ENCODE measurements around the gene COL9A2. TPM values are rescaled to one million over a fixed set of nuclear protein-coding genes. Genes with fewer than 3 reads are reported as not detected.

Gene COL9A2
- polyA plus RNA-seq, 1 of the 3 experiments (the other 2 are of a cell fraction) = 0.94 TPM

DNA sequence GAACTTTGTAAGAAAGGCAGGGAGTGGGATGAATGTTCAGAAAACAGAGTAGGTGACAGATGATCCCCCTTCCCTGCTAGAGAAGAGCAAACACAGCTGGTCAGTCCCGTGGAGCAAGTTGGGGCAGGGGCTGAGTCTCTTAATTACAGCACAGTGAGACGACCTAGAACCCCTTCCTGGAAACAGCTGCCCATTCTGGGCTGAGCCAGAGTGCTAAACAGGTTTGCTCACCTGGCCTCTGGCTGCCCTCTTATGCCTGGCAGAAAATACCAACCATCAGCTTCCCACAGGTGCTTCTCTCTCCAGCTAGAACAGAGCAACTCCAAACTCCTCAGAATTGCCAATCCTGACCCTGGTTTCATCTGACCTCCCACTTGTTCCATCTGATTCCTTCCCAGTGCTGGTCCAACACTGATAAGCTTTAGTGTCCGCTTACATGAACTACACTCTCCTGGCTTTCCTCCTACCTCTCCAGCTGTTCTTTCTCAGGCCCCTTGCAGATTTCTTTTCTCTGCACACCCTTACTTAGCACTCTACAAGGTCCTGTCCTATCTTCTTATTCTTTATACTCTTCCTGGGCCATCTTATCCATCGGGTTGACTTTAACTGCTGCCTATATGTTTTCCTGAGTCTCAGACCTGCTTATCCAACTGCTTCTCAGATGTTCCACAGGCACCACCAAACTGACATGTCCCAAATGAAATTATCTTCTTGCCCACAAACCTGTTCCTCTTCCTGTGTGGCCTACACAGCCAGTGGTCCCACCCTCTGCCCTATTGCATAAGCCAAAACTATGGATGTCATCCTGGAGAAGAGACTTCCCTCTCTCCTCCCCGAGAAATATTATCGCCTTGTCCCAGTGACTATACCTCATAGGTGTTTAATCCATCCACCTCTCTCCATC is 22.6 kb upstream of the COL9A2 start (continued):
- no peak for TF ChIP-seq REST (IDR thresholded peaks at IDR 0.05; ENCODE audit: low read depth, low read length)
- TF ChIP-seq SMC3 (IDR thresholded peaks at IDR 0.05; ENCODE audit: low read depth, low read length) = no peak
- no peak for TF ChIP-seq TEAD4 (IDR thresholded peaks at IDR 0.05; ENCODE audit: borderline replicate concordance, insufficient read depth)
- no peak for TF ChIP-seq NFIC (IDR thresholded peaks at IDR 0.05; ENCODE audit: borderline replicate concordance)
- no peak for TF ChIP-seq MXI1 (IDR thresholded peaks at IDR 0.05; ENCODE audit: low read depth, low read length)
- no peak for TF ChIP-seq GABPA (IDR thresholded peaks at IDR 0.05; ENCODE audit: low read depth)
- TF ChIP-seq, protein P1, sequence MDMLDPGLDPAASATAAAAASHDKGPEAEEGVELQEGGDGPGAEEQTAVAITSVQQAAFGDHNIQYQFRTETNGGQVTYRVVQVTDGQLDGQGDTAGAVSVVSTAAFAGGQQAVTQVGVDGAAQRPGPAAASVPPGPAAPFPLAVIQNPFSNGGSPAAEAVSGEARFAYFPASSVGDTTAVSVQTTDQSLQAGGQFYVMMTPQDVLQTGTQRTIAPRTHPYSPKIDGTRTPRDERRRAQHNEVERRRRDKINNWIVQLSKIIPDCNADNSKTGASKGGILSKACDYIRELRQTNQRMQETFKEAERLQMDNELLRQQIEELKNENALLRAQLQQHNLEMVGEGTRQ (IDR thresholded peaks at IDR 0.05; ENCODE audit: borderline replicate concordance, low read depth, low read length) = no peak
- no peak for TF ChIP-seq RXRA (IDR thresholded peaks at IDR 0.05; ENCODE audit: borderline replicate concordance, low read depth)
- TF ChIP-seq POLR2AphosphoS5 (IDR thresholded peaks at IDR 0.05; ENCODE audit: low read depth, low read length) = no peak
- TF ChIP-seq JUND (IDR thresholded peaks at IDR 0.05) = no peak
- no peak for TF ChIP-seq NRF1 (IDR thresholded peaks at IDR 0.05; ENCODE audit: low read depth, low read length)
- TF ChIP-seq YY1 (IDR thresholded peaks at IDR 0.05; ENCODE audit: low read depth) = no peak

- no peak overlapping the region for H3K4me2 ChIP-seq
- H3K4me3 ChIP-seq (ENCODE audit: low read depth in 2 of 2, low read length in 1 of 2) = peak overlapping the region in 1 of 2 experiments; percentile 38; a peak in 1 of 4 replicates
- no peaks in the 10 kb centered on the region; the same call in 1 of the 2 replicates for H3K27me3 ChIP-seq (ENCODE audit: insufficient read depth)
- no peaks in the 10 kb centered on the region for H4K20me1 ChIP-seq (ENCODE audit: insufficient read depth)
- no peaks in the 10 kb centered on the region for H3F3A ChIP-seq (replicated peaks; ENCODE audit: insufficient read depth)
- no peaks in the 10 kb centered on the region; a peak in 1 of 4 replicates for H3K4me1 ChIP-seq (ENCODE audit: control insufficient read depth in 1 of 2, insufficient read depth in 2 of 2, low read depth in 1 of 2, low read length in 1 of 2)
- no peaks in the 10 kb centered on the region for H3K79me2 ChIP-seq (ENCODE audit: insufficient read depth)
- peak overlapping the region; percentile 41; the same call in 1 of the 2 replicates for H2AFZ ChIP-seq (ENCODE audit: low read depth)
- H3K9ac ChIP-seq = no peak overlapping the region
- peak; percentile 78 for DNase-seq
- no peaks in the 10 kb centered on the region for H3K9me2 ChIP-seq
- ChIA-PET CTCF (interaction anchor here (0.5 to 11.8 kb wide), 89 partner anchors 11 to 462 kb away, joined by 3 to 280 read pairs (median 5); partner anchors contain the start of genes COL9A2, RLF, SMAP2 and TMCO2), POLR2A (interaction anchor here (1.3 to 1.7 kb wide), 2 partner anchors 23 to 195 kb away, joined by 3 to 5 read pairs; no protein-coding TSS in a partner anchor)
- H3K36me3 ChIP-seq (replicated peaks in 1 of 2; ENCODE audit: control insufficient read depth in 1 of 2, insufficient read depth in 2 of 2, low read length in 1 of 2) = no peaks in the 10 kb centered on the region
- TF ChIP-seq ELF1 (IDR thresholded peaks at IDR 0.05) = no peak
- peak; percentile 99 for TF ChIP-seq RAD21 (IDR thresholded peaks at IDR 0.05; ENCODE audit: low read length)
- TF ChIP-seq SMC3 (IDR thresholded peaks at IDR 0.05; ENCODE audit: low read depth, low read length) = peak; percentile 96
- TF ChIP-seq TCF12 (IDR thresholded peaks at IDR 0.05) = no peak
- no peak for TF ChIP-seq POLR2AphosphoS5 (IDR thresholded peaks at IDR 0.05; ENCODE audit: low read depth, low read length)
- TF ChIP-seq, protein P2, sequence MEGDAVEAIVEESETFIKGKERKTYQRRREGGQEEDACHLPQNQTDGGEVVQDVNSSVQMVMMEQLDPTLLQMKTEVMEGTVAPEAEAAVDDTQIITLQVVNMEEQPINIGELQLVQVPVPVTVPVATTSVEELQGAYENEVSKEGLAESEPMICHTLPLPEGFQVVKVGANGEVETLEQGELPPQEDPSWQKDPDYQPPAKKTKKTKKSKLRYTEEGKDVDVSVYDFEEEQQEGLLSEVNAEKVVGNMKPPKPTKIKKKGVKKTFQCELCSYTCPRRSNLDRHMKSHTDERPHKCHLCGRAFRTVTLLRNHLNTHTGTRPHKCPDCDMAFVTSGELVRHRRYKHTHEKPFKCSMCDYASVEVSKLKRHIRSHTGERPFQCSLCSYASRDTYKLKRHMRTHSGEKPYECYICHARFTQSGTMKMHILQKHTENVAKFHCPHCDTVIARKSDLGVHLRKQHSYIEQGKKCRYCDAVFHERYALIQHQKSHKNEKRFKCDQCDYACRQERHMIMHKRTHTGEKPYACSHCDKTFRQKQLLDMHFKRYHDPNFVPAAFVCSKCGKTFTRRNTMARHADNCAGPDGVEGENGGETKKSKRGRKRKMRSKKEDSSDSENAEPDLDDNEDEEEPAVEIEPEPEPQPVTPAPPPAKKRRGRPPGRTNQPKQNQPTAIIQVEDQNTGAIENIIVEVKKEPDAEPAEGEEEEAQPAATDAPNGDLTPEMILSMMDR (IDR thresholded peaks at IDR 0.05) = peak; percentile 99
- TF ChIP-seq SIN3A (IDR thresholded peaks at IDR 0.05; ENCODE audit: borderline replicate concordance, low read depth, low read length) = 0 out of 2 replicates have a peak, but pooled peaks have one; percentile 38
- TF ChIP-seq, protein P3, sequence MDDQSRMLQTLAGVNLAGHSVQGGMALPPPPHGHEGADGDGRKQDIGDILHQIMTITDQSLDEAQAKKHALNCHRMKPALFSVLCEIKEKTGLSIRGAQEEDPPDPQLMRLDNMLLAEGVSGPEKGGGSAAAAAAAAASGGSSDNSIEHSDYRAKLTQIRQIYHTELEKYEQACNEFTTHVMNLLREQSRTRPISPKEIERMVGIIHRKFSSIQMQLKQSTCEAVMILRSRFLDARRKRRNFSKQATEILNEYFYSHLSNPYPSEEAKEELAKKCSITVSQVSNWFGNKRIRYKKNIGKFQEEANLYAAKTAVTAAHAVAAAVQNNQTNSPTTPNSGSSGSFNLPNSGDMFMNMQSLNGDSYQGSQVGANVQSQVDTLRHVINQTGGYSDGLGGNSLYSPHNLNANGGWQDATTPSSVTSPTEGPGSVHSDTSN (IDR thresholded peaks at IDR 0.05) = peak; percentile 39
- no peak for TF ChIP-seq NFIC (IDR thresholded peaks at IDR 0.05; ENCODE audit: borderline replicate concordance)
- TF ChIP-seq YY1 (IDR thresholded peaks at IDR 0.05; ENCODE audit: low read depth) = no peak
- TF ChIP-seq NRF1 (IDR thresholded peaks at IDR 0.05; ENCODE audit: low read depth, low read length) = no peak
- no peak for TF ChIP-seq GABPA (IDR thresholded peaks at IDR 0.05; ENCODE audit: low read depth)
- TF ChIP-seq FOXJ3 (CRISPR knock-in tag; IDR thresholded peaks at IDR 0.05) = no peak
- no peak for TF ChIP-seq MEF2A (IDR thresholded peaks at IDR 0.05; ENCODE audit: borderline replicate concordance, low read depth)
- no peak for TF ChIP-seq RCOR1 (IDR thresholded peaks at IDR 0.05; ENCODE audit: low read length)
- H3K9me3 ChIP-seq = no peaks in the 10 kb centered on the region
- WGBS (ENCODE audit: low lambda C conversion rate) = 14% methylated on average over 21 of the region's 21 CpGs
- no peak overlapping the region for H3K27ac ChIP-seq (ENCODE audit: low read depth in 2 of 2, low read length in 1 of 2)
These were observed 21.8 kb upstream of the COL9A2 start for GRCh38 chr1:40338745-40339419.

All from SK-N-SH (cell line).